HepG2 (cell line): ENCODE results near the gene MRFAP1L1. TPM values are rescaled to one million over a fixed set of nuclear protein-coding genes. Genes with fewer than 3 reads are reported as not detected.

Experiments used
- ATAC-seq: fragments of 200-7000 bp; cut with Tn5 transposase; 3 replicates; pipeline ENCODE4 v1.9.1; 2020; ENCODE audit warnings: mild to moderate bottlenecking, moderate library complexity
- BruUV-seq: library from RNA; stranded (reverse); fragments of 400-500 nt; replicated peaks from 2 replicates; lab custom pipeline; 2021; lab: Mats Ljungman, UMichigan
- CTCF ChIA-PET: fragments of 300-600 bp; formaldehyde crosslinking; extraction: SDS; loops from one replicate; lab custom pipeline; 2021; ENCODE audit warnings: low total read pairs, inconsistent platforms, low intra/inter-chr PET ratio; lab: Yijun Ruan, JAX
- POLR2A ChIA-PET: fragments of 350-600 bp; sonication (Branson Sonifier 250); formaldehyde crosslinking; loops from one replicate; lab custom pipeline; 2020; ENCODE audit warnings: antibody characterized with exemption, inconsistent platforms; lab: Yijun Ruan, JAX
- DNase-seq: peaks from one replicate; pipeline ENCODE4 v3.0.0-alpha.2; 2015; ENCODE audit warnings: low spot score
- FAIRE-seq: peaks from 3 replicates; lab custom pipeline; 2011; peaks lifted over from hg19 to GRCh38; lab: Jason Lieb, UNC
- H2AFZ ChIP-seq: one replicate; pipeline ENCODE4 v1.6.1; 2011; ENCODE audit warnings: low read length, inconsistent platforms
- H3K27ac ChIP-seq: fragments of 300-600 bp; 3 replicates; pipeline ENCODE4 v1.8.0; 2011; ENCODE audit warnings: mixed run types, mild to moderate bottlenecking, mixed read lengths, low read length, inconsistent platforms; ENCODE audit not compliant: insufficient read depth; ENCODE audit errors: extremely low read length
- H3K27me3 ChIP-seq, 2 experiments: fragments of 200-600 bp in 1 of 2; 2 replicates in 1 of 2; 3 replicates in 1 of 2; pipeline versions ENCODE4 v1.6.0 to v1.8.0; 2011; ENCODE audit warnings: low read length in 2 of 2, mild to moderate bottlenecking in 2 of 2, moderate library complexity in 2 of 2, inconsistent platforms in 1 of 2; ENCODE audit not compliant: insufficient read depth in 2 of 2, control insufficient read depth in 1 of 2
- H3K36me3 ChIP-seq, 2 experiments: fragments of 200-600 bp in 1 of 2; replicated peaks in 1 of 2; 2 replicates in 1 of 2; 3 replicates in 1 of 2; pipeline versions ENCODE4 v1.5.1 to v1.8.0; 2011; ENCODE audit warnings: low read length in 2 of 2, inconsistent platforms in 1 of 2; ENCODE audit not compliant: insufficient read depth in 2 of 2, control insufficient read depth in 1 of 2
- H3K4me1 ChIP-seq: 2 replicates; pipeline ENCODE4 v1.5.1; 2012; ENCODE audit warnings: low read length, inconsistent platforms; ENCODE audit not compliant: insufficient read depth
- H3K4me2 ChIP-seq: 2 replicates; pipeline ENCODE4 v1.6.0; 2011; ENCODE audit warnings: low read depth, low read length, inconsistent platforms
- H3K4me3 ChIP-seq, 3 experiments: fragments of 200-600 bp in 1 of 3; sonication (generic), shearing (Covaris generic) in 1 of 3; replicated peaks in 1 of 3; 2 replicates each; pipeline ENCODE4 v1.5.1; 2011 to 2016; ENCODE audit warnings: low read length in 3 of 3, inconsistent platforms in 2 of 3, low read depth in 2 of 3, mild to moderate bottlenecking in 2 of 3, control low read depth in 1 of 3, mixed read lengths in 1 of 3; ENCODE audit not compliant: insufficient read depth in 1 of 3
- H3K79me2 ChIP-seq: one replicate; pipeline ENCODE4 v1.6.1; 2011; ENCODE audit warnings: low read length, inconsistent platforms; ENCODE audit not compliant: insufficient read depth
- H3K9ac ChIP-seq: 2 replicates; pipeline ENCODE4 v1.6.0; 2011; ENCODE audit warnings: mild to moderate bottlenecking, low read depth, low read length, inconsistent platforms; ENCODE audit not compliant: insufficient read depth
- H3K9me3 ChIP-seq: 2 replicates; pipeline ENCODE4 v1.5.1; 2012; ENCODE audit warnings: mild to moderate bottlenecking, low read length
- H4K20me1 ChIP-seq: 2 replicates; pipeline ENCODE4 v1.6.0; 2011; ENCODE audit warnings: inconsistent platforms, mild to moderate bottlenecking, low read length, moderate library complexity; ENCODE audit not compliant: insufficient read depth
- GLMP ChIP-seq: sonication (generic); formaldehyde crosslinking; IDR thresholded peaks from 2 replicates; pipeline ENCODE4 v1.9.0; 2021; ENCODE audit warnings: missing genetic modification reagents, mild to moderate bottlenecking, borderline replicate concordance
- NCOA2 ChIP-seq: sonication (generic); formaldehyde crosslinking; IDR thresholded peaks from 2 replicates; pipeline ENCODE4 v1.8.0; 2022; ENCODE audit warnings: inconsistent platforms
- RELA ChIP-seq: sonication (generic); formaldehyde crosslinking; IDR thresholded peaks from 2 replicates; pipeline ENCODE4 v1.4.0; 2020; ENCODE audit warnings: missing genetic modification reagents
- RFXAP ChIP-seq: sonication (generic); formaldehyde crosslinking; IDR thresholded peaks from 2 replicates; pipeline ENCODE4 v1.4.0; 2020; ENCODE audit warnings: missing genetic modification reagents, borderline replicate concordance
- ZBTB38 ChIP-seq: sonication (generic); formaldehyde crosslinking; IDR thresholded peaks from 2 replicates; pipeline ENCODE4 v1.5.1; 2020; ENCODE audit warnings: mild to moderate bottlenecking, missing genetic modification reagents
- ZNF160 ChIP-seq: sonication (generic); formaldehyde crosslinking; IDR thresholded peaks from 2 replicates; pipeline ENCODE4 v1.8.0; 2022; ENCODE audit warnings: mild to moderate bottlenecking, inconsistent platforms, missing genetic modification reagents
- ZNF569 ChIP-seq: sonication (generic); formaldehyde crosslinking; IDR thresholded peaks from 2 replicates; pipeline ENCODE4 v1.5.0; 2020; ENCODE audit warnings: mild to moderate bottlenecking, missing genetic modification reagents, moderate library complexity, borderline replicate concordance
- ZNF652 ChIP-seq: IDR thresholded peaks from 2 replicates; pipeline ENCODE4 v1.6.1; 2016; ENCODE audit warnings: low read depth, borderline replicate concordance
- WGBS: methylation state at CpG from one replicate; pipeline ENCODE4 v1.1.6; 2017; ENCODE audit warnings: low lambda C conversion rate; 5-methylcytosine and 5-hydroxymethylcytosine counted together
- in situ Hi-C: cut with HindIII; loops from 2 replicates; pipeline ENCODE4 v1.10.0; 2017; ENCODE audit warnings: low pct_unique_long_range_greater_than_20kb; ENCODE audit not compliant: extremely low pct_ligation_motif_present
- intact Hi-C: fragments of 100-400 bp; cut with micrococcal nuclease; formaldehyde crosslinking; loops from one replicate; pipeline ENCODE4 v1.10.0; 2022; ENCODE audit not compliant: unreplicated experiment
- polyA plus RNA-seq, 8 experiments: library from polyadenylated mRNA; depleted of rRNA in 3 of 8; stranded (reverse) in 7 of 8; unstranded in 1 of 8; fragments of >200 nt; fragmentation: Illumina TruSeq in 4 of 8; extraction: Trizol in 4 of 8; gene quantifications; 2 replicates each; pipeline versions ENCODE4 v1.2.1 to v1.2.3, GENCODE V29; 2011 to 2016; ENCODE audit warnings: low read depth in 4 of 8, missing spikeins in 1 of 8, mixed read lengths in 1 of 8; ENCODE audit not compliant: insufficient read depth in 1 of 8
- total RNA-seq, 5 experiments: library from RNA; depleted of rRNA; stranded (reverse); fragments of >200 nt; fragmentation: Illumina TruSeq; extraction: Trizol; gene quantifications; 2 replicates each; pipeline ENCODE4 v1.2.3, GENCODE V29; 2016; ENCODE audit warnings: low read depth in 1 of 5
- TF ChIP-seq, protein P1 (sequence below): sonication (generic); formaldehyde crosslinking; IDR thresholded peaks from 2 replicates; pipeline ENCODE4 v1.4.0; 2020; ENCODE audit warnings: missing genetic modification reagents, mild to moderate bottlenecking, borderline replicate concordance
- TF ChIP-seq, protein P2 (sequence below): IDR thresholded peaks from 2 replicates; pipeline ENCODE4 v1.6.1; 2016

MRFAP1L1 gene
- total and polyA plus RNA-seq, 2 of the 13 experiments (the other 11 are each of a cell fraction or from before 2014, with no cell fraction given): 44.8 to 76.6 TPM

GRCh38 chr4:6728320-6729029, 18.8 kb upstream of the MRFAP1L1 start (continued):
- TF ChIP-seq, protein P1, sequence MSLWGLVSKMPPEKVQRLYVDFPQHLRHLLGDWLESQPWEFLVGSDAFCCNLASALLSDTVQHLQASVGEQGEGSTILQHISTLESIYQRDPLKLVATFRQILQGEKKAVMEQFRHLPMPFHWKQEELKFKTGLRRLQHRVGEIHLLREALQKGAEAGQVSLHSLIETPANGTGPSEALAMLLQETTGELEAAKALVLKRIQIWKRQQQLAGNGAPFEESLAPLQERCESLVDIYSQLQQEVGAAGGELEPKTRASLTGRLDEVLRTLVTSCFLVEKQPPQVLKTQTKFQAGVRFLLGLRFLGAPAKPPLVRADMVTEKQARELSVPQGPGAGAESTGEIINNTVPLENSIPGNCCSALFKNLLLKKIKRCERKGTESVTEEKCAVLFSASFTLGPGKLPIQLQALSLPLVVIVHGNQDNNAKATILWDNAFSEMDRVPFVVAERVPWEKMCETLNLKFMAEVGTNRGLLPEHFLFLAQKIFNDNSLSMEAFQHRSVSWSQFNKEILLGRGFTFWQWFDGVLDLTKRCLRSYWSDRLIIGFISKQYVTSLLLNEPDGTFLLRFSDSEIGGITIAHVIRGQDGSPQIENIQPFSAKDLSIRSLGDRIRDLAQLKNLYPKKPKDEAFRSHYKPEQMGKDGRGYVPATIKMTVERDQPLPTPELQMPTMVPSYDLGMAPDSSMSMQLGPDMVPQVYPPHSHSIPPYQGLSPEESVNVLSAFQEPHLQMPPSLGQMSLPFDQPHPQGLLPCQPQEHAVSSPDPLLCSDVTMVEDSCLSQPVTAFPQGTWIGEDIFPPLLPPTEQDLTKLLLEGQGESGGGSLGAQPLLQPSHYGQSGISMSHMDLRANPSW (CRISPR knock-in tag): no peak
- TF ChIP-seq ZBTB38: 0 out of 2 replicates have a peak, but pooled peaks have one; percentile 32
- no peak for TF ChIP-seq ZNF160 (CRISPR knock-in tag)
- no peak for TF ChIP-seq ZNF652 (CRISPR knock-in tag)
- TF ChIP-seq, protein P2, sequence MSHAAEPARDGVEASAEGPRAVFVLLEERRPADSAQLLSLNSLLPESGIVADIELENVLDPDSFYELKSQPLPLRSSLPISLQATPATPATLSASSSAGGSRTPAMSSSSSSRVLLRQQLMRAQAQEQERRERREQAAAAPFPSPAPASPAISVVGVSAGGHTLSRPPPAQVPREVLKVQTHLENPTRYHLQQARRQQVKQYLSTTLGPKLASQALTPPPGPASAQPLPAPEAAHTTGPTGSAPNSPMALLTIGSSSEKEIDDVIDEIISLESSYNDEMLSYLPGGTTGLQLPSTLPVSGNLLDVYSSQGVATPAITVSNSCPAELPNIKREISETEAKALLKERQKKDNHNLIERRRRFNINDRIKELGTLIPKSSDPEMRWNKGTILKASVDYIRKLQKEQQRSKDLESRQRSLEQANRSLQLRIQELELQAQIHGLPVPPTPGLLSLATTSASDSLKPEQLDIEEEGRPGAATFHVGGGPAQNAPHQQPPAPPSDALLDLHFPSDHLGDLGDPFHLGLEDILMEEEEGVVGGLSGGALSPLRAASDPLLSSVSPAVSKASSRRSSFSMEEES (CRISPR knock-in tag): no peak

DNA sequence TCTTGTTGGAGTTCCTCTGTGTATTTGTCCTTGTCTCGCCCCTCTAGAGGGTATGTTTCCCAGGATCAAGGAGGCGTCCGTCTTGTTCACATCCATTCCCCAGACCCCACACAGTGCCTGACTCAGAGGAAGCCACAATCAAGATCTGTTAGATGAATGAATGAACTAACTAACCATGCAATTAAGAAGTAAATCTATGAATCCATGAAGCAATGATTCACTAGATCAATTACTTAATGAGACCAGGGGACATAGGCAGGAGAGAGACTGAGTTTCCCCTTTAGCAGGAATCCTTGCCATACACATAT, 18.2 kb upstream of the MRFAP1L1 start:
- no peak overlapping the region for H2AFZ ChIP-seq
- WGBS: 93% methylated on average over 3 of the region's 3 CpGs
- H3K79me2 ChIP-seq: no peaks in the 10 kb centered on the region
- no peaks in the 10 kb centered on the region for H3K27me3 ChIP-seq
- DNase-seq: no peak
- POLR2A ChIA-PET: interaction anchor here (0.7 to 1.9 kb wide), 2 partner anchors 21 to 40 kb away, joined by 4 to 5 read pairs; no protein-coding TSS in a partner anchor
- CTCF ChIA-PET: no interaction called here
- intact Hi-C loops: no loop called here
- H3K4me1 ChIP-seq: peaks cover 77% of the 10 kb centered on the region
- no peak for FAIRE-seq
- no peaks in the 10 kb centered on the region for H4K20me1 ChIP-seq
- H3K4me3 ChIP-seq: no peak overlapping the region
- H3K36me3 ChIP-seq: no peaks in the 10 kb centered on the region
- no TSS peak for BruUV-seq
- H3K9me3 ChIP-seq: no peaks in the 10 kb centered on the region
- H3K9ac ChIP-seq: no peak overlapping the region
- ATAC-seq: no peak
- in situ Hi-C loops: no loop called here
- no peak overlapping the region for H3K4me2 ChIP-seq
- no peak overlapping the region for H3K27ac ChIP-seq
- TF ChIP-seq ZNF569 (CRISPR knock-in tag) (no peak), GLMP (CRISPR knock-in tag) (no peak), RELA (CRISPR knock-in tag) (no peak), RFXAP (CRISPR knock-in tag) (no peak), NCOA2 (CRISPR knock-in tag) (no peak)
